ENCODE results near the gene SYCP3.

DNA sequence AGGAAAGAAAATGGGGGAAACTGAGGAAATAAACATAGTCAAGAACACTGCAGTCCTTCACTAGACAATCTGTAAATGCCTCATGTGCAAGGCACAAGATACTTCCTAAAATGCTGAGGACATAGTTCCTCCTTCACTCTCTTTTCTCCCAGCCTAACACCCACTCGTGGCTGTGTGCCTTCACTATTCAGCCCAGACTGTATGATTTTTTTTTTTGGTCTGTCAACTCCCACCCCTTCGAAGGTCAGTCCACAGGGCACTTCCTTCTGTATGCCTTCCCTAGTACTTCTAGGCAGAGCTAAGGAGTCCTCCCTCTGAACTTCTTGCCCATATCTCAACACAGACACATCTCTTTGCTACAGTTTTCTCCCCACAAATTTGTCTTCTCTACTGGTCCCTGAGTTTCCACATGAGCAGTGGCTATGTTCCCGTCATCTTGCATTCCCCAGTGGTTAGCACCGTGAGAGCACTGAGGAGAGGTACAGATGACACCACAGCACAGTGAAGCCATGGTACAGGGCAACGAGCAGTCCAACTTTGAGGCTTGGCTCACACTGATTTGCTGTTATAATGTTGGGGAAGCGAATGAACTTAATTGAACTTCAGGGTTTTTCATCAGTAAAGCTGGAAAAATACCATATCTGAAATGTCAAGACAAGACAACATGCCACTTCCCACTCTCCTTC lies 24.1 kb upstream of the SYCP3 start:
- TF ChIP-seq EZH2 (IDR thresholded peaks at IDR 0.05; ENCODE audit: borderline replicate concordance, low read depth, low read length, severe bottlenecking), result no peak
- TF ChIP-seq, protein P1, sequence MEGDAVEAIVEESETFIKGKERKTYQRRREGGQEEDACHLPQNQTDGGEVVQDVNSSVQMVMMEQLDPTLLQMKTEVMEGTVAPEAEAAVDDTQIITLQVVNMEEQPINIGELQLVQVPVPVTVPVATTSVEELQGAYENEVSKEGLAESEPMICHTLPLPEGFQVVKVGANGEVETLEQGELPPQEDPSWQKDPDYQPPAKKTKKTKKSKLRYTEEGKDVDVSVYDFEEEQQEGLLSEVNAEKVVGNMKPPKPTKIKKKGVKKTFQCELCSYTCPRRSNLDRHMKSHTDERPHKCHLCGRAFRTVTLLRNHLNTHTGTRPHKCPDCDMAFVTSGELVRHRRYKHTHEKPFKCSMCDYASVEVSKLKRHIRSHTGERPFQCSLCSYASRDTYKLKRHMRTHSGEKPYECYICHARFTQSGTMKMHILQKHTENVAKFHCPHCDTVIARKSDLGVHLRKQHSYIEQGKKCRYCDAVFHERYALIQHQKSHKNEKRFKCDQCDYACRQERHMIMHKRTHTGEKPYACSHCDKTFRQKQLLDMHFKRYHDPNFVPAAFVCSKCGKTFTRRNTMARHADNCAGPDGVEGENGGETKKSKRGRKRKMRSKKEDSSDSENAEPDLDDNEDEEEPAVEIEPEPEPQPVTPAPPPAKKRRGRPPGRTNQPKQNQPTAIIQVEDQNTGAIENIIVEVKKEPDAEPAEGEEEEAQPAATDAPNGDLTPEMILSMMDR (IDR thresholded peaks at IDR 0.05; ENCODE audit: borderline replicate concordance, extremely low read depth, low read length, poor library complexity, severe bottlenecking), result no peak

Measured in DND-41 (cell line).